Measurements from ENCODE around the gene EDC4.

DNA sequence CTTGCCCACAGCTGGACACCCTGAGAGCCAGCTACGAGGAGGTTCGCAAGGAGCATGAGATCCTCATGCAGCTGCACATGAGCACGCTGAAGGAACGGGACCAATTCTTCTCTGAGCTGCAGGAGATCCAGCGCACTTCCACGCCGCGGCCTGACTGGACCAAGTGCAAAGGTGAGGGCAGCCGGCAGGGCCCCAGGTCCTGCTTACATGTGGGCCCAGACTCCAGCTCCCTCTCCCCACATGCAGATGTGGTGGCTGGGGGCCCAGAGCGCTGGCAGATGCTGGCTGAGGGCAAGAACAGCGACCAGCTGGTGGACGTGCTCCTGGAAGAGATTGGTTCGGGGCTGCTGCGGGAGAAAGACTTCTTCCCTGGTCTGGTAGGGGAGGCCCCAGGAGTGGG lies 46.9 kb upstream of the EDC4 start:
- TF ChIP-seq, protein P1, sequence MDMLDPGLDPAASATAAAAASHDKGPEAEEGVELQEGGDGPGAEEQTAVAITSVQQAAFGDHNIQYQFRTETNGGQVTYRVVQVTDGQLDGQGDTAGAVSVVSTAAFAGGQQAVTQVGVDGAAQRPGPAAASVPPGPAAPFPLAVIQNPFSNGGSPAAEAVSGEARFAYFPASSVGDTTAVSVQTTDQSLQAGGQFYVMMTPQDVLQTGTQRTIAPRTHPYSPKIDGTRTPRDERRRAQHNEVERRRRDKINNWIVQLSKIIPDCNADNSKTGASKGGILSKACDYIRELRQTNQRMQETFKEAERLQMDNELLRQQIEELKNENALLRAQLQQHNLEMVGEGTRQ (IDR thresholded peaks at IDR 0.05), result no peak
- no peak for TF ChIP-seq POLR2AphosphoS2 (conservative IDR thresholded peaks at IDR 0.05; ENCODE audit: low read length)
- no peak for TF ChIP-seq CTCF (IDR thresholded peaks at IDR 0.05)
- TF ChIP-seq RNF2 (IDR thresholded peaks at IDR 0.05; ENCODE audit: borderline replicate concordance, low read depth), result no peak
- TF ChIP-seq EHF (CRISPR knock-in tag; IDR thresholded peaks at IDR 0.05), result no peak
- TF ChIP-seq POLR2A (IDR thresholded peaks at IDR 0.05; ENCODE audit: low read length), result no peak
- no peak for TF ChIP-seq ZFP36 (IDR thresholded peaks at IDR 0.05; ENCODE audit: borderline replicate concordance, partially characterized antibody)
- no peak for TF ChIP-seq EHMT2 (IDR thresholded peaks at IDR 0.05; ENCODE audit: low read depth)
- no peak for TF ChIP-seq PHF8 (IDR thresholded peaks at IDR 0.05; ENCODE audit: borderline replicate concordance, low read depth)
- no peak for TF ChIP-seq MYC (IDR thresholded peaks at IDR 0.05; ENCODE audit: borderline replicate concordance, low read length)

Measured in A549 (cell line).